Activated naive CD8-positive, alpha-beta T cell treated with anti-CD3 and anti-CD28 coated beads, Interleukin-2, amount 10 ng/mL, durations not matched to agents 7 days and 5 days (primary cell): Measurements from ENCODE around the gene DHRS2. TPM values are rescaled to one million over a fixed set of nuclear protein-coding genes. Genes with fewer than 3 reads are reported as not detected.

Experiments
- ATAC-seq: fragments of 150-1000 bp; cut with Tn5 transposase; one replicate; pipeline ENCODE4 v1.10.0; 2021; ENCODE audit warnings: low read depth, moderate library complexity
- POLR2A ChIA-PET: fragments of 350-600 bp; sonication (Branson Sonifier 250); formaldehyde crosslinking; loops from one replicate; lab custom pipeline; 2021; ENCODE audit warnings: antibody characterized with exemption; lab: Charles Lee
- DNase-seq: peaks from one replicate; pipeline ENCODE4 v3.0.0; 2021
- H3K27ac Mint-ChIP-seq: one replicate; pipeline ENCODE4 v1.8.0; 2022; ENCODE audit warnings: mild to moderate bottlenecking, mixed read lengths
- H3K27me3 Mint-ChIP-seq: one replicate; pipeline ENCODE4 v1.8.0; 2022; ENCODE audit warnings: mild to moderate bottlenecking, moderate library complexity, mixed read lengths
- H3K36me3 Mint-ChIP-seq: one replicate; pipeline ENCODE4 v1.8.0; 2021; ENCODE audit warnings: mild to moderate bottlenecking, mixed read lengths
- H3K4me1 Mint-ChIP-seq: one replicate; pipeline ENCODE4 v1.8.0; 2021; ENCODE audit warnings: mixed read lengths
- H3K4me3 Mint-ChIP-seq: one replicate; pipeline ENCODE4 v1.8.0; 2022; ENCODE audit warnings: mild to moderate bottlenecking, moderate library complexity, mixed read lengths
- H3K9me3 Mint-ChIP-seq: one replicate; pipeline ENCODE4 v1.8.0; 2021; ENCODE audit warnings: mixed read lengths
- total RNA-seq, 2 experiments: library from RNA; stranded (reverse); gene quantifications; one replicate each; pipeline ENCODE4 v1.2.3, GENCODE V29; 2021

DHRS2 gene
- total RNA-seq, 2 experiments from 2014 or later = 0.17 TPM; not detected in 1

- Mint-ChIP-seq H3K36me3 (no peaks in the 10 kb centered on the region), H3K27ac (no peak overlapping the region)
- POLR2A ChIA-PET = no interaction called here
These were observed 16.9 kb downstream of the DHRS2 start for GRCh38 chr14:23653051-23653450.

GRCh38 chr14:23654231-23654630 lies 18.1 kb downstream of the DHRS2 start:
- Mint-ChIP-seq H3K27ac (no peak overlapping the region), H3K4me3 (no peak overlapping the region), H3K9me3 (no peaks in the 10 kb centered on the region), H3K4me1 (no peaks in the 10 kb centered on the region), H3K36me3 (no peaks in the 10 kb centered on the region), H3K27me3 (no peaks in the 10 kb centered on the region)
- POLR2A ChIA-PET = no interaction called here
- ATAC-seq = no peak
- no peak for DNase-seq

More at GRCh38 chr14:23653051-23653450, 16.9 kb downstream of the DHRS2 start:
- H3K4me3 Mint-ChIP-seq = no peak overlapping the region
- no peak for ATAC-seq
- DNase-seq = no peak
- H3K27me3 Mint-ChIP-seq = no peaks in the 10 kb centered on the region
- no peaks in the 10 kb centered on the region for H3K9me3 Mint-ChIP-seq
- H3K4me1 Mint-ChIP-seq = no peaks in the 10 kb centered on the region

- POLR2A ChIA-PET = no interaction called here
- Mint-ChIP-seq H3K4me3 (no peak overlapping the region), H3K27ac (no peak overlapping the region), H3K9me3 (no peaks in the 10 kb centered on the region), H3K36me3 (no peaks in the 10 kb centered on the region), H3K4me1 (peaks cover 5% of the 10 kb centered on the region), H3K27me3 (peaks cover 2% of the 10 kb centered on the region)
- no peak for ATAC-seq
- no peak for DNase-seq
These were observed 21.9 kb downstream of the DHRS2 start for GRCh38 chr14:23657959-23658470.

DNA sequence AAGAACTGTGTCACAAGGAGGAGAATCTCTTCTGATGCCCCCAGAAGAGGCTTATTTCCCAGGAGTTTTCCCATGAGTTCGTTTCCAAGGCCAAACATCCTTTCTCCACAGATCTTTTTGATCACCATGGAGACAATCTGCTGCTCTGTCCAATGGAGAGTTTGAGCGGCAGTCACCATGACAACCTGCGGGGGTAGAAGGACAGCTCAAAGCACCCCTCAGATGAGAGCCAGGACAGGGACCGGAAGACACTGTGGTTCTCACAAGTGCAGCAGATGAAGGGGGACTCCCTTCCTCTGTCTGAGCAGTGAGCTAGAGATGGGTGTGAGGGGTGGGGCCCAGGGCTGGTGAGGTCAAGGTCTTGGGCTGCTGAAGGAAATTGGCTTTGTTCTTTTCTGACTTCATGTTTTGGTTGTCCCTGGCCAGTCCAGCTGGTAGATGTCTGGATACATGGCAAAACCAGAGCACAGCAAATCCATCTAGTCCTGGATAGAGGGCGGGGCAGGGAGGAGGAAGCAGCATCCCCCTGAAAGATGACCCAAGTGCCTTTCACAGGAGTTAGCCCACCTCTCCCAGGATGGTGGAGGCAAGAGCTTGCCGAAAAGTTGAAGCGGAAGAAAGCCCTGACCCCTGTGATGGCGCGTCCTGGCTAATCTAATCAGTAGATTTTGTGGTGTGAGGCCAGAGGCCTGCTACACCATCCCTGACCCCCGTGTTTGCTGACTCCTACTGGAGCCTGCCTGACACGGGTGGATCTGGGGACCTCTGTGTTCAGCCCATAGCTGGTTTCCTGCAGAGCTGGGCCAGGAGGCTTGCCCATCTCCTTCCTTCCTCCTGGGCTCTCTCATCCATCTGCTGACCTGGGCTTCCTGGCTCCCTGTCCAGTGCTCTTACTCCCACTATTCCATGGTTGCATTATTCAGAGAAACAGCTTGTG lies 24.4 kb downstream of the DHRS2 start:
- ATAC-seq (peak; percentile 92), DNase-seq (no peak)
- Mint-ChIP-seq H3K27ac (no peak overlapping the region), H3K4me1 (peaks cover 5% of the 10 kb centered on the region), H3K36me3 (no peaks in the 10 kb centered on the region), H3K4me3 (no peak overlapping the region), H3K9me3 (no peaks in the 10 kb centered on the region), H3K27me3 (peaks cover 4% of the 10 kb centered on the region)
- POLR2A ChIA-PET = no interaction called here

- ATAC-seq (no peak), DNase-seq (no peak)
- peaks cover 6% of the 10 kb centered on the region for H3K27me3 Mint-ChIP-seq
- POLR2A ChIA-PET = no interaction called here
- H3K27ac Mint-ChIP-seq = no peak overlapping the region
- no peaks in the 10 kb centered on the region for H3K9me3 Mint-ChIP-seq
- no peak overlapping the region for H3K4me3 Mint-ChIP-seq
- H3K4me1 Mint-ChIP-seq = peaks cover 5% of the 10 kb centered on the region
- no peaks in the 10 kb centered on the region for H3K36me3 Mint-ChIP-seq
These were observed 25.4 kb downstream of the DHRS2 start for GRCh38 chr14:23661542-23661941.

DNA sequence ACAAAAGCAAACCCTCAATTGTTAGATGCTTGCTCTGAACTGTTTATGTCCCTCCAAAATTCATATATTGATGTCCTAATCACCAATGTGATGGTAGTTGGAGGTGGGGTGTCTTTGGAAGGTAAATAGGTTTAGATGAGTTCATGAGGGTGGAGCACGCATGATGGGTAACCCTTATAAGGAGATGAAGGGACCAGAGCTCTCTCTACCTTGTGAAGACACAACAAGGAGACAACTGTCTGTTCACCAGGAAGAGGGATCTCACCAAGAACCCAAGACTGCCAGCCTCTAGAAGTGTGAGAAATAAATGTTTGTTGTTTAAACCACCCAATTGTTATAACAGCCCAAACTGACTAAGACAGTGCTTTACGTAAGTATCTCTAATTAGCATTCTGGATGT lies 27.0 kb downstream of the DHRS2 start:
- Mint-ChIP-seq H3K4me3 (no peak overlapping the region), H3K4me1 (peaks cover 5% of the 10 kb centered on the region), H3K9me3 (no peaks in the 10 kb centered on the region), H3K27ac (no peak overlapping the region), H3K36me3 (no peaks in the 10 kb centered on the region), H3K27me3 (peaks cover 10% of the 10 kb centered on the region)
- DNase-seq (no peak), ATAC-seq (no peak)
- POLR2A ChIA-PET = no interaction called here

DNA sequence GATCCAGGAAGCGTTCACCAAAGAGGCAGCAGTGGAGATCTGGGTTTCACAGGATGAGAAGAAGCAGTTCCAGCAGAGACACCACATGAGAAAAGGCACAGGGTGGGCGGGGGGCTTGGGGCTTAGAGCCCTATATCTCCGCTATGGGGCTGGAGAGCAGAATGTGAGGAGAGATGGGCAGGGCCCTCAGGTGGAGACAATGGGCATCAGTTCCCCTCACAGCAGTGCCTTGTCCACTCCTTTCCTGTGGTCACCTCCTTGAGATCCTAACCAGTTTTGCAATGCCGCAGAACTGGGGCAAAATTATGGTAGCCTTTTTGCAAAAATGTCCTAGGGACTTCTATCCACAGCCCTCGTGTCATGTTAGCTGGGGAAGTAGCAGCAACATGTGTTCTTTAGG lies 27.5 kb downstream of the DHRS2 start:
- ATAC-seq (no peak), DNase-seq (no peak)
- Mint-ChIP-seq H3K27me3 (peaks cover 10% of the 10 kb centered on the region), H3K4me1 (peaks cover 5% of the 10 kb centered on the region), H3K9me3 (no peaks in the 10 kb centered on the region), H3K27ac (no peak overlapping the region), H3K36me3 (no peaks in the 10 kb centered on the region), H3K4me3 (no peak overlapping the region)
- POLR2A ChIA-PET = no interaction called here

GRCh38 chr14:23664207-23664885 lies 28.2 kb downstream of the DHRS2 start:
- Mint-ChIP-seq H3K4me1 (peaks cover 5% of the 10 kb centered on the region), H3K27me3 (peaks cover 10% of the 10 kb centered on the region), H3K27ac (no peak overlapping the region), H3K4me3 (no peak overlapping the region), H3K36me3 (no peaks in the 10 kb centered on the region), H3K9me3 (no peaks in the 10 kb centered on the region)
- POLR2A ChIA-PET = no interaction called here
- no peak for ATAC-seq
- no peak for DNase-seq

GRCh38 chr14:23665302-23666016 lies 29.3 kb downstream of the DHRS2 start:
- Mint-ChIP-seq H3K4me3 (no peak overlapping the region), H3K27ac (no peak overlapping the region), H3K9me3 (no peaks in the 10 kb centered on the region), H3K4me1 (peaks cover 1% of the 10 kb centered on the region), H3K36me3 (no peaks in the 10 kb centered on the region), H3K27me3 (peaks cover 10% of the 10 kb centered on the region)
- POLR2A ChIA-PET = no interaction called here
- ATAC-seq = no peak
- DNase-seq = no peak

DNA sequence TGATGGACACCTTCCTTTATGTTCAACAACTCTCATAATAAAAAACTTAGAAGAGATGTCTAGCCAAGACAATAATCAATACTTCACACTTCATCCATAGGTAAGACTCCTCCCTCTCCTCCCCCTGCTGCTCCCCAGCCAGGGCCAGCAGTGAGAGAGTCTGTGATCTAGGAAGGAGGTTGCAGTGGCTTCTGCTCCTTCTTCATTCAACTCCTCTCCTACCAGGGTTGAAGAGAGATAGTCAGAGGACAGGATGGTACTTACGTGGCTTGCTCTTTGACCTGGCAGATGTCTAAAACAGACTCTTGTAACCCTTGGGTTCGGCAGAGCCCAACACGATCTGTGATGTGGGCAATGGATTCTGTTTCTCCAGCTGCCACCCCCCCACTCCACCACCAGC lies 31.0 kb downstream of the DHRS2 start:
- DNase-seq (no peak), ATAC-seq (no peak)
- no peaks in the 10 kb centered on the region for H3K36me3 Mint-ChIP-seq
- H3K4me3 Mint-ChIP-seq = no peak overlapping the region
- peaks cover 2% of the 10 kb centered on the region for H3K4me1 Mint-ChIP-seq
- no peaks in the 10 kb centered on the region for H3K9me3 Mint-ChIP-seq
- no peak overlapping the region for H3K27ac Mint-ChIP-seq
- POLR2A ChIA-PET = no interaction called here
- H3K27me3 Mint-ChIP-seq = peaks cover 11% of the 10 kb centered on the region

GRCh38 chr14:23669441-23669840 lies 33.3 kb downstream of the DHRS2 start:
- DNase-seq (no peak), ATAC-seq (no peak)
- Mint-ChIP-seq H3K4me3 (no peak overlapping the region), H3K36me3 (no peaks in the 10 kb centered on the region), H3K27ac (no peak overlapping the region), H3K27me3 (peaks cover 7% of the 10 kb centered on the region), H3K4me1 (peaks cover 2% of the 10 kb centered on the region), H3K9me3 (no peaks in the 10 kb centered on the region)
- POLR2A ChIA-PET = no interaction called here

DNA sequence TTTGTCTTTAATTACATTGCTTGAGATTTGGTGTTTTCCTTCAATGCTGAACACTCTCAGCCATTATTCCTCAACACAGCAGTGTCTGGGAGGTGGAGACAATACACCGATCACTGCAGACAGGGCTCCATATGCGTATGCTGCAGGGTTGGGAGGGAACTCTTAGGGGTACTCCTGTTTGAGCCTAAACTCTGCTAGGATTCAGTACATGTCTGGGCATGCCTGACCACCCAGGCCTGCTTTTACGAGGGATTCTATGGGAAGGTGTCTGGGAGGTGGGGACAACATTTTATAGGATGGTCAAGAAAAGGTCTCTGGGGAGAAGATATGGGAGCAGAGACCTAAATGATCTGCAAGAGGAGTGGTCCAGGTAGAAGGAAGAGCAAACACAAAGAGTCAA lies 34.3 kb downstream of the DHRS2 start:
- Mint-ChIP-seq H3K27ac (no peak overlapping the region), H3K36me3 (no peaks in the 10 kb centered on the region), H3K9me3 (no peaks in the 10 kb centered on the region), H3K4me1 (peaks cover 2% of the 10 kb centered on the region), H3K27me3 (peaks cover 7% of the 10 kb centered on the region), H3K4me3 (no peak overlapping the region)
- no peak for DNase-seq
- POLR2A ChIA-PET = no interaction called here
- ATAC-seq = no peak

DNA sequence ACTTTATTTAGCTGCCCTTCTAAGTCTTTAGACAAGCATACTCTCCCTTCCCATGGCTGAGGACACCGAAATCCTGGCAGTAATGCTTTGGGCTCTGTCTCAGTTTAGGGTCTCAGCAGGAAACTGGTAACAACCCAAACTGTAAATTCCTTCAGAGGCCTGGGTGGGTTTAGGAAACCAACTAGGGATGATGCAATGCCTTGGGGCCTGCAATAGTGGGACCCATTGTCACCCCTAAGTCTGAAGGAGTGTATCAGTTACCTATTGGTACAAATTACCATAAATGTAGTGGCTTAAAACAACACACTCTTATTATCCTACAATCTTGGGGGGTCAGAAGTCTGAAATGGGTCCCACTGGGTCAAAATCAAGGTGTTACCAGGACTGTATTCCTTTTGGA lies 36.0 kb downstream of the DHRS2 start:
- ATAC-seq (no peak), DNase-seq (no peak)
- Mint-ChIP-seq H3K4me3 (no peak overlapping the region), H3K27ac (no peak overlapping the region), H3K9me3 (no peaks in the 10 kb centered on the region), H3K36me3 (no peaks in the 10 kb centered on the region), H3K27me3 (peaks cover 9% of the 10 kb centered on the region), H3K4me1 (peaks cover 2% of the 10 kb centered on the region)
- POLR2A ChIA-PET = no interaction called here
